Activated naive CD8-positive, alpha-beta T cell treated with anti-CD3 and anti-CD28 coated beads, Interleukin-2, amount 10 ng/mL, durations not matched to agents 7 days and 5 days (primary cell): Measurements from ENCODE around the gene OR10H3. TPM values are rescaled to one million over a fixed set of nuclear protein-coding genes. Genes with fewer than 3 reads are reported as not detected.
"Not testable (repeated sequence)": the region's sequence is repeated elsewhere in the genome, so short reads cannot be mapped to it uniquely, and the experiment has no call there.

Experiments used
- ATAC-seq: fragments of 150-1000 bp; cut with Tn5 transposase; one replicate; pipeline ENCODE4 v1.10.0; 2021; ENCODE audit warnings: low read depth, moderate library complexity
- POLR2A ChIA-PET: fragments of 350-600 bp; sonication (Branson Sonifier 250); formaldehyde crosslinking; loops from one replicate; lab custom pipeline; 2021; ENCODE audit warnings: antibody characterized with exemption; lab: Charles Lee
- DNase-seq: peaks from one replicate; pipeline ENCODE4 v3.0.0; 2021
- H3K27ac Mint-ChIP-seq: one replicate; pipeline ENCODE4 v1.8.0; 2022; ENCODE audit warnings: mild to moderate bottlenecking, mixed read lengths
- H3K27me3 Mint-ChIP-seq: one replicate; pipeline ENCODE4 v1.8.0; 2022; ENCODE audit warnings: mild to moderate bottlenecking, moderate library complexity, mixed read lengths
- H3K36me3 Mint-ChIP-seq: one replicate; pipeline ENCODE4 v1.8.0; 2021; ENCODE audit warnings: mild to moderate bottlenecking, mixed read lengths
- H3K4me1 Mint-ChIP-seq: one replicate; pipeline ENCODE4 v1.8.0; 2021; ENCODE audit warnings: mixed read lengths
- H3K4me3 Mint-ChIP-seq: one replicate; pipeline ENCODE4 v1.8.0; 2022; ENCODE audit warnings: mild to moderate bottlenecking, moderate library complexity, mixed read lengths
- H3K9me3 Mint-ChIP-seq: one replicate; pipeline ENCODE4 v1.8.0; 2021; ENCODE audit warnings: mixed read lengths
- total RNA-seq, 2 experiments: library from RNA; stranded (reverse); gene quantifications; one replicate each; pipeline ENCODE4 v1.2.3, GENCODE V29; 2021

The OR10H3 gene
- total RNA-seq, 2 experiments from 2014 or later = not detected

DNA sequence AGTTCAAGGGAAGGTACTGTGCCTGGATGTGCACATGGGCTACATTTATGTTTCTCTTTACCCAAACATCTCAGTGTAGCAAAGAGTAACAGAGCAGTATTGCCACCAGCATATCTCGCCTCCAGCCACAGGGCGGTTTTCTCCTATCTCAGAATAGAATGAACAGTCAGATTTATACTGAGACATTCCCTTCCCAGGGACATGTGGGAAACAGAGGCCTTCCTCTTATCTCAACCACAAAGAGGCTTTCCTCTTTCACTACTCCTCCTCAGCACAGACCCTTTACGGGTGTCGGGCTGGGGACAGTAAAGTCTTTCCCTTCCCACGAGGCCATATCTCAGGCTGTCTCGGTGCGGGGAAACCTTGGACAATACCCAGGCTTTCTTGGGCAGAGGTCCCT, 45.1 kb downstream of the OR10H3 start:
- H3K27me3 Mint-ChIP-seq, H3K4me3 Mint-ChIP-seq, H3K4me1 Mint-ChIP-seq, ATAC-seq, H3K27ac Mint-ChIP-seq, H3K9me3 Mint-ChIP-seq, H3K36me3 Mint-ChIP-seq, DNase-seq, POLR2A ChIA-PET: not testable (repeated sequence)

DNA sequence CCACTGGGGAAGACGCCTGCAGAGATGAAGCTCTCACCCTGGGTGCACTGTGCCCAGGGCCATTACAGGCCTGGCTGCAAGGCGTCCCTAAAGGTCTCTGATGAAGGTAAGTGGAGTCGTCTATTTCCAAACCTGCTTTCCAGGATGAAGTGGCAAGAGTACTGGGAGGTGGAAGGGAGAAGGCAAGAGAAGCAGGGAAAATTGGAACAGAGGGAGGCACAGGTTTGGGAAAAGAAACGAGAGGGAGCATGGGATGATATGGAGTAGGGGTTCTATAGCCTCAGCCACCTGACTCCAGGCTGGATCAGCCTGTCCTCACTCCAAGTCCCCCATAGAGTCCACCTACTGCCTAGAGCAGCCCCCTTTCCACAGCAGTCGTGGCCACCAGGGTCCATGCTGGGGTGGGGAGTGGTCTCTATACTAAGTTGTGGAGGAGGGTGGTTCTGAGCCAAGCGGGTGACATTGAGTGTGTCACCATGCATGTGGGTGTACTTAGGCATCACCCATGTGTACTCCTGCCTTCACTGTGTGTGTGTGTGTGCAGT, 49.9 kb downstream of the OR10H3 start, which contains the start of gene OR10H5:
TSS of gene OR10H5 (plus strand) at position 51 of the 545 bp plus-strand sequence. CDS start 6,388 bp downstream, outside the sequence.
- no peaks in the 10 kb centered on the region for H3K9me3 Mint-ChIP-seq
- H3K4me1 Mint-ChIP-seq = no peaks in the 10 kb centered on the region
- no peak within 1 kb of the TSS for H3K27ac Mint-ChIP-seq
- H3K27me3 Mint-ChIP-seq = peaks cover 8% of the 10 kb centered on the region
- H3K36me3 Mint-ChIP-seq = no peaks in the 10 kb centered on the region
- POLR2A ChIA-PET = no interaction called here
- H3K4me3 Mint-ChIP-seq = no peak within 1 kb of the TSS
- ATAC-seq (no peak), DNase-seq (no peak)

- Mint-ChIP-seq H3K4me3 (no peak overlapping the region), H3K27ac (no peak overlapping the region), H3K4me1 (no peaks in the 10 kb centered on the region), H3K9me3 (no peaks in the 10 kb centered on the region), H3K36me3 (no peaks in the 10 kb centered on the region), H3K27me3 (peaks cover 8% of the 10 kb centered on the region)
- POLR2A ChIA-PET = no interaction called here
- DNase-seq (no peak), ATAC-seq (no peak)
Measured at GRCh38 chr19:15788594-15789270, 50.9 kb downstream of the OR10H3 start.

DNA sequence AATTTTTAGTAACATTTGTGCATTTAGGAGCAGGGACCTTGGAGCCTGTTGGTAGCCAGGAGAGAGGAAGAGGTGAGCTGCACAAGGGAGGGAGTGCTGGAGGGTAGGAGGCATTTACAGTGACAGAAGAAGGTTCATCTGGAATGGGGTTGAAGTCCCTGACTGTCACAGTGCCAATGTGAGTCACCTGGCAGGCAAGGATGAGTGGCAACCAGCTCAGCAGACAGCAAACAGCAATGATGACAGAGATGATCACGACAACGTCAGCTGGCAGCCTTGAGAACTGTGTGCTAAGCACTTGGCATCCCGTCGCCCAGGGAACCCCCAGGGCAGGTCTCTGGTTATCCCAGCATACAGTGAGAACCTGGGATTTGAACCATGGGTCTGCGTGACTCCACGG, 52.3 kb downstream of the OR10H3 start:
- no peak for ATAC-seq
- Mint-ChIP-seq H3K36me3 (no peaks in the 10 kb centered on the region), H3K27ac (no peak overlapping the region), H3K9me3 (no peaks in the 10 kb centered on the region), H3K4me3 (no peak overlapping the region), H3K27me3 (peaks cover 8% of the 10 kb centered on the region), H3K4me1 (no peaks in the 10 kb centered on the region)
- POLR2A ChIA-PET = no interaction called here
- DNase-seq = no peak

Other genes with a start within 250 kb of the OR10H3 start
- 1 to 10 TPM; 3.2 to 3.4 TPM for gene CYP4F22, start 229.5 kb upstream of the OR10H3 start, total RNA-seq
- gene CYP4F8, start 122.8 kb upstream of the OR10H3 start, total RNA-seq = not detected
- not detected for gene CYP4F3, start 97.1 kb upstream of the OR10H3 start, total RNA-seq
- 1 to 10 TPM; 2.4 to 3.1 TPM for gene CYP4F12, start 64.9 kb upstream of the OR10H3 start, total RNA-seq
- not detected for gene OR10H2, start 10.0 kb upstream of the OR10H3 start, total RNA-seq
- not detected for gene OR10H5, start 49.7 kb downstream of the OR10H3 start, total RNA-seq
- gene OR10H1, start 77.7 kb downstream of the OR10H3 start, total RNA-seq = not detected
- under 1 TPM in 1 of 2 experiments, not detected in 1; 0.33 TPM for gene CYP4F2, start 160.1 kb downstream of the OR10H3 start, total RNA-seq
- not detected for gene CYP4F11, start 196.5 kb downstream of the OR10H3 start, total RNA-seq
- not detected for gene OR10H4, start 211.0 kb downstream of the OR10H3 start, total RNA-seq